Type B pancreatic cell (in vitro differentiated cells): ENCODE results near the gene NEO1. TPM values are rescaled to one million over a fixed set of nuclear protein-coding genes. Genes with fewer than 3 reads are reported as not detected.

ENCODE experiments used
- DNase-seq: peaks from one replicate; pipeline ENCODE4 v3.0.0; 2021; ENCODE audit warnings: mixed read lengths; ENCODE audit not compliant: unreplicated experiment; ENCODE audit errors: extremely low spot score
- H3K27ac Mint-ChIP-seq: 2 replicates; pipeline ENCODE4 v1.8.0; 2021; ENCODE audit warnings: mild to moderate bottlenecking, mixed read lengths
- H3K27me3 Mint-ChIP-seq: 2 replicates; pipeline ENCODE4 v1.8.0; 2021; ENCODE audit warnings: mixed read lengths
- H3K36me3 Mint-ChIP-seq: 2 replicates; pipeline ENCODE4 v1.8.0; 2021; ENCODE audit warnings: mixed read lengths
- H3K4me1 Mint-ChIP-seq: one replicate; pipeline ENCODE4 v1.8.0; 2021; ENCODE audit warnings: mixed read lengths; ENCODE audit not compliant: unreplicated experiment
- H3K4me3 Mint-ChIP-seq: 2 replicates; pipeline ENCODE4 v1.8.0; 2021; ENCODE audit warnings: mild to moderate bottlenecking, mixed read lengths
- H3K9me3 Mint-ChIP-seq: 2 replicates; pipeline ENCODE4 v1.8.0; 2021; ENCODE audit warnings: mixed read lengths
- total RNA-seq: library from RNA; stranded (reverse); gene quantifications from 2 replicates; pipeline ENCODE4 v1.2.1, GENCODE V29; 2021; ENCODE audit warnings: low replicate concordance
- TF ChIP-seq, protein P1 (sequence below): fragments of 200-600 bp; sonication (generic); conservative IDR thresholded peaks from 2 replicates; pipeline ENCODE4 v1.5.0; 2021; ENCODE audit warnings: antibody characterized with exemption, mild to moderate bottlenecking

The NEO1 gene
- total RNA-seq, 1 donor from 2014 or later: 94.7 TPM

DNA sequence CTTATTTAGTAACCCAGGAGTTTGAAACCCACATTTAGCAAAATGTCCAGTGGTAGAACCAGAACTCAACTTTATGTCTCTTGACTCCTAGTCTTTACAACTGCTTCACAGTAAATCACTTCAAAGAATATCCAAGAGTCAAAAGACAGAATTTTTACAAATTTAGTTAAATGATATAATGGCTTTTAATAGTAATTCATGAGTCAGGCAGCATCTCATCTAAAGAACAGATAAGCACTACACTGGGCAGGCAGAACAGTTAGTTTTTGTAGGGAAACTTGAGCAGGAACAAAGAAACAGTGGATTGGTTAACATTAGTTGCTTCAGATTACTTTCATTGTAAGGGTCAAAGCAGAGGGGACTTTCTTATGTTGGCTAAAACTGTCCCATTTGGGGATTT, 120.2 kb downstream of the NEO1 start:
- no peak for DNase-seq
- Mint-ChIP-seq H3K4me1 (no peaks in the 10 kb centered on the region), H3K27me3 (no peaks in the 10 kb centered on the region), H3K4me3 (no peak overlapping the region), H3K27ac (no peak overlapping the region), H3K36me3 (no peaks in the 10 kb centered on the region), H3K9me3 (no peaks in the 10 kb centered on the region)
- TF ChIP-seq, protein P1, sequence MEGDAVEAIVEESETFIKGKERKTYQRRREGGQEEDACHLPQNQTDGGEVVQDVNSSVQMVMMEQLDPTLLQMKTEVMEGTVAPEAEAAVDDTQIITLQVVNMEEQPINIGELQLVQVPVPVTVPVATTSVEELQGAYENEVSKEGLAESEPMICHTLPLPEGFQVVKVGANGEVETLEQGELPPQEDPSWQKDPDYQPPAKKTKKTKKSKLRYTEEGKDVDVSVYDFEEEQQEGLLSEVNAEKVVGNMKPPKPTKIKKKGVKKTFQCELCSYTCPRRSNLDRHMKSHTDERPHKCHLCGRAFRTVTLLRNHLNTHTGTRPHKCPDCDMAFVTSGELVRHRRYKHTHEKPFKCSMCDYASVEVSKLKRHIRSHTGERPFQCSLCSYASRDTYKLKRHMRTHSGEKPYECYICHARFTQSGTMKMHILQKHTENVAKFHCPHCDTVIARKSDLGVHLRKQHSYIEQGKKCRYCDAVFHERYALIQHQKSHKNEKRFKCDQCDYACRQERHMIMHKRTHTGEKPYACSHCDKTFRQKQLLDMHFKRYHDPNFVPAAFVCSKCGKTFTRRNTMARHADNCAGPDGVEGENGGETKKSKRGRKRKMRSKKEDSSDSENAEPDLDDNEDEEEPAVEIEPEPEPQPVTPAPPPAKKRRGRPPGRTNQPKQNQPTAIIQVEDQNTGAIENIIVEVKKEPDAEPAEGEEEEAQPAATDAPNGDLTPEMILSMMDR: no peak

DNA sequence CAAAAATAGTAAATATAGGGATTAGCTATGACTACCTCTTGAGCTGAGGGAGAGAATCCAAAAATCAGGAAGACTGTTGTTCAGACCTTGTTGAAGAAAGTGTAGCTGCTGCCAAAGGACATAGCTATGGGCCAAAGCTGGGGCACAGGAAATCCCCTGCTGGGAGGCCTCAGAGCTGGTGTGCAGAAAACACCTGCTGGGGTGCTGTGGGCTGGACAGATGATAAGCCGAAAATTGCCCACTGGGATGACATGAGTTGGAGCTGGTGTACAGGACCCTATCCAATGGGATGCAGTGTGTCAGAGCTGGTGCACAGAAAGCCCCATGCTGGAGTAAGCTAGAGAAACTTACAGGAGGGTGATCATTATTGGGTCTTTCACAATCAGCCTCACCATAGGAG, 121.9 kb downstream of the NEO1 start:
- TF ChIP-seq, protein P1: no peak
- Mint-ChIP-seq H3K27ac (no peak overlapping the region), H3K9me3 (no peaks in the 10 kb centered on the region), H3K4me3 (no peak overlapping the region), H3K27me3 (no peaks in the 10 kb centered on the region), H3K36me3 (no peaks in the 10 kb centered on the region), H3K4me1 (no peaks in the 10 kb centered on the region)
- no peak for DNase-seq

DNA sequence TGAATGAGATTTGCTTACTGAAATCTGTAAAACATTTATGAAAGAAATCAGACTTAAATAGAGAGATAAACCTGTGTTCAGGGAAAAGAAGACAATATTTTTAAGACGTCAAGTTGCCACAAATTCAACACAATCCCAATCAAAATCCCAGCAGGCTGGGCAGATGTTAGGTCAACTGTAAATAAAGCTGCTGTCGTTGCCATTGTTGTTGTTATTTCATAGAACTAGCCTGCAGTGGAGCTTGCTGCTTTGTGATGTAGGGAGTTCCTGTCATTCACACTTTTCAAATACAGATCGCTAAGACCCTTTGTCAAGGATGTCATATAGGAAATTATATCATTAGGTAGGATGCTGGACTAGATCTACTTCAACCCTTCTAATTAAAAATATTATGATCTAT, 123.1 kb downstream of the NEO1 start:
- Mint-ChIP-seq H3K27me3 (no peaks in the 10 kb centered on the region), H3K36me3 (peaks cover 4% of the 10 kb centered on the region), H3K27ac (no peak overlapping the region), H3K4me3 (no peak overlapping the region), H3K4me1 (no peaks in the 10 kb centered on the region), H3K9me3 (peaks cover under 1% of the 10 kb centered on the region)
- TF ChIP-seq, protein P1: no peak
- DNase-seq: no peak

DNA sequence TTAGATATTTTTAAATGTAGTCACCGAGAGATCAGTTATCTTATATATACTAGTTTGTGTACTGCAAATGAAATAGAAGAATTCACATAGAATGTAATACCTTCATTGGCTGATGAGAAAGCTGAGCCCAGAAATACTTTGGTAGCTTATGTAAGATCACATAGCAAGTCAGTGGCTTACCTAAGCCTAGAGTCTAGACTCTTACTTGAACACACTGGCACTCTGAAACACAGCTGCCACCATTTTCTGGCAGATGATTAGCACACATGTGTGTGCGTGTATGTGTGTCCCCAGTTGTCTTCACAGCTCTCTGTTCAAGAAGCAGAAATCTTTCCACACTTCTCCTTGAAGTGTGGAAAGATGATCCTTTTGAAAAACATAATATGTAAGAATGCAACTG, 124.3 kb downstream of the NEO1 start:
- H3K4me3 Mint-ChIP-seq: no peak overlapping the region
- H3K27me3 Mint-ChIP-seq: no peaks in the 10 kb centered on the region
- peaks cover 12% of the 10 kb centered on the region for H3K9me3 Mint-ChIP-seq
- DNase-seq: no peak
- H3K27ac Mint-ChIP-seq: no peak overlapping the region
- H3K4me1 Mint-ChIP-seq: no peaks in the 10 kb centered on the region
- TF ChIP-seq, protein P1: no peak
- peaks cover 15% of the 10 kb centered on the region for H3K36me3 Mint-ChIP-seq

DNA sequence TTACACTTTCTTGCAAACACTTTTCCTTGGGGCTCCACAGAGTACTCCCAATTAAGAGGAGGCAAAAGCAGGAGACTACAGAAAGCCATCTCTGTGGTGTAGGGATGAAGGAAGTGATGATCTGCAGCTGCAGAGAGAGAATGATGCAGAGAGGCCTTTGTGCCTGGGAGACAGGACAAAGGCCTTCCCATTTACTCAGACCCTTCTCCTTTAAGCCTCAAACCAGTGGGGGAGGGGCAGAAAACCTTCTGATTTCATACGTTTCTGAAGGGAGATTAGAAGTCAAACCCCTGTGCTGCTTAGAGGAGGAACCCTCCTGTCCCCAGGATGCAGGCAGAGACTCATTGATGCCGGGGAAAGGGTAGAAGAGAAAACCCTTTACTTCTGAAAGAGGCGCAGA, 130.8 kb downstream of the NEO1 start:
- Mint-ChIP-seq H3K27me3 (no peaks in the 10 kb centered on the region), H3K36me3 (peaks cover 41% of the 10 kb centered on the region), H3K9me3 (peaks cover 22% of the 10 kb centered on the region), H3K4me1 (no peaks in the 10 kb centered on the region), H3K27ac (no peak overlapping the region), H3K4me3 (no peak overlapping the region)
- no peak for DNase-seq
- TF ChIP-seq, protein P1: no peak

DNA sequence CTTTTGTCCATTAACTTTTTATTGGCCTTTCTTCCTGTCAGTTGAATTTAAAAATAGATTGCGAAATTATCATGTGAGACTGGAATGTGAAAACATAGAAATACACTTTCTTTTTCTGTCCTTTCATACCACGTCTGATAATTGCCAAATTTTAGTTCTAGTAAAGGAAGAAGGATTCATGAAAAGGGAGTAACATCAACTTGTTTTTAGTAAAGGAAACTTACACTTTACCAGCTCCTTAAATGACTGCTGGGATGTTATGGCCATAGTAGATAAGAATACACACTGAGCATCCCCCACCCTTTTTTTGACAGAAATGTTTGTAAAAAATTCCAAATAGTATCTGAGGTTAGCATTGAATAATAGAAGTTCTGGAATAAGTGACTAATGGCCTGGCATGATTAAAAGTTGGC, 137.9 kb downstream of the NEO1 start:
- no peak for DNase-seq
- TF ChIP-seq, protein P1: no peak
- H3K27me3 Mint-ChIP-seq: no peaks in the 10 kb centered on the region
- H3K27ac Mint-ChIP-seq: no peak overlapping the region
- H3K4me1 Mint-ChIP-seq: no peaks in the 10 kb centered on the region
- H3K36me3 Mint-ChIP-seq: peaks cover 7% of the 10 kb centered on the region
- H3K9me3 Mint-ChIP-seq: no peaks in the 10 kb centered on the region
- no peak overlapping the region for H3K4me3 Mint-ChIP-seq
